DND-41 (cell line): Measurements from ENCODE around the gene TOLLIP.

Experiments used
- CTCF ChIP-seq: IDR thresholded peaks from 2 replicates; pipeline ENCODE4 v1.5.1; 2012; ENCODE audit warnings: borderline replicate concordance, low read length, moderate library complexity, mild to moderate bottlenecking; ENCODE audit not compliant: poor library complexity, severe bottlenecking; ENCODE audit errors: extremely low read depth
- EZH2 ChIP-seq: IDR thresholded peaks from 3 replicates; pipeline ENCODE4 v1.6.1; 2012; ENCODE audit warnings: borderline replicate concordance, low read depth, mild to moderate bottlenecking, moderate library complexity, low read length, inconsistent platforms; ENCODE audit not compliant: severe bottlenecking

GRCh38 chr11:1253103-1253485, 56.3 kb downstream of the TOLLIP start:
- no peak for TF ChIP-seq CTCF
- TF ChIP-seq EZH2, result no peak
